ENCODE measurements around the gene PGLYRP4. TPM values are rescaled to one million over a fixed set of nuclear protein-coding genes. Genes with fewer than 3 reads are reported as not detected.

PGLYRP4 gene
- total RNA-seq, 1 donor from 2014 or later: not detected

- peak; percentile 28 for DNase-seq
These were observed 59.9 kb downstream of the PGLYRP4 start for GRCh38 chr1:153288634-153289275.

Other genes with a start within 250 kb of the PGLYRP4 start
- not detected in 2 replicates for gene SPRR2F, start 235.3 kb downstream of the PGLYRP4 start, total RNA-seq
- not detected in 2 replicates for gene SPRR2G, start 198.0 kb downstream of the PGLYRP4 start, total RNA-seq
- not detected in 2 replicates for gene LELP1, start 145.4 kb downstream of the PGLYRP4 start, total RNA-seq
- not detected in 2 replicates for gene PRR9, start 131.3 kb downstream of the PGLYRP4 start, total RNA-seq
- gene LORICRIN, start 89.2 kb downstream of the PGLYRP4 start, total RNA-seq: not detected in 2 replicates
- not detected in 2 replicates for gene PGLYRP3, start 35.9 kb downstream of the PGLYRP4 start, total RNA-seq
- 0.19 and 0.51 TPM in 2 replicates for gene S100A9, start 9.0 kb upstream of the PGLYRP4 start, total RNA-seq
- not detected in 2 replicates for gene S100A12, start 26.8 kb upstream of the PGLYRP4 start, total RNA-seq
- not detected in 2 replicates for gene S100A8, start 42.2 kb upstream of the PGLYRP4 start, total RNA-seq
- not detected in 2 replicates for gene S100A7A, start 67.7 kb upstream of the PGLYRP4 start, total RNA-seq
- not detected in 2 replicates for gene S100A7, start 111.8 kb upstream of the PGLYRP4 start, total RNA-seq
- gene S100A6, start 187.2 kb upstream of the PGLYRP4 start, total RNA-seq: 239 and 342 TPM in 2 replicates
- gene S100A5, start 192.1 kb upstream of the PGLYRP4 start, total RNA-seq: not detected in 2 replicates
- gene S100A4, start 197.0 kb upstream of the PGLYRP4 start, total RNA-seq: 7.1 and 22.6 TPM in 2 replicates
- gene S100A3, start 200.4 kb upstream of the PGLYRP4 start, total RNA-seq: 1.3 and 1.4 TPM in 2 replicates
- 0.51 and 0.98 TPM in 2 replicates for gene S100A2, start 217.0 kb upstream of the PGLYRP4 start, total RNA-seq